Measurements from ENCODE around the gene RFX1.
"Not testable (repeated sequence)": the region's sequence is repeated elsewhere in the genome, so short reads cannot be mapped to it uniquely, and the experiment has no call there.

RFX1 gene

GRCh38 chr19:14026652-14027192, 20.6 kb upstream of the RFX1 start:
- not testable (repeated sequence) for DNase-seq

GRCh38 chr19:14023404-14024235, 17.5 kb upstream of the RFX1 start:
- DNase-seq: no peak

GRCh38 chr19:14022469-14022868, 16.3 kb upstream of the RFX1 start:
- no peak for DNase-seq

GRCh38 chr19:14021474-14021873, 15.4 kb upstream of the RFX1 start:
- no peak for DNase-seq

GRCh38 chr19:14019739-14020138, 13.6 kb upstream of the RFX1 start:
- DNase-seq: not testable (repeated sequence)

GRCh38 chr19:14019100-14019499, 13.0 kb upstream of the RFX1 start:
- DNase-seq: no peak

GRCh38 chr19:14015524-14016035, 9.5 kb upstream of the RFX1 start:
- DNase-seq: no peak

GRCh38 chr19:14012378-14012915, 6.3 kb upstream of the RFX1 start:
- DNase-seq: no peak

GRCh38 chr19:14006766-14007562, 844 bp upstream of the RFX1 start:
- DNase-seq: no peak

- peak; percentile 88 to 90 for DNase-seq
Measured at GRCh38 chr19:14005349-14006084, 603 bp downstream of the RFX1 start.

- no peak for DNase-seq
Measured at GRCh38 chr19:14004619-14005348, 1.3 kb downstream of the RFX1 start.

- DNase-seq: no peak
Measured at GRCh38 chr19:14003251-14004055, 2.7 kb downstream of the RFX1 start.

- DNase-seq: no peak
Measured at GRCh38 chr19:14002571-14003250, 3.4 kb downstream of the RFX1 start.

- DNase-seq: no peak
Measured at GRCh38 chr19:14000691-14001375, 5.3 kb downstream of the RFX1 start.

- no peak for DNase-seq
Measured at GRCh38 chr19:13999085-13999484, 7.0 kb downstream of the RFX1 start.

GRCh38 chr19:13998426-13998825, 7.7 kb downstream of the RFX1 start:
- no peak for DNase-seq

- DNase-seq: no peak
Measured at GRCh38 chr19:13997631-13997962, 8.5 kb downstream of the RFX1 start.

- no peak for DNase-seq
Measured at GRCh38 chr19:13996928-13997630, 9.0 kb downstream of the RFX1 start.

All from activated CD4-positive, alpha-beta T cell treated with anti-CD3 and anti-CD28 coated beads, Interleukin-2, amount 50 U/mL, for 4 hours (primary cell).